GM21515 (cell line): ENCODE data around the gene ICE2.
"Not testable (repeated sequence)": the region's sequence is repeated elsewhere in the genome, so short reads cannot be mapped to it uniquely, and the experiment has no call there.

Experiments used
- ATAC-seq: cut with Tn5 transposase; IDR thresholded peaks from one replicate; pipeline ENCODE4 v1.9.1; 2021; ENCODE audit not compliant: unreplicated experiment

The ICE2 gene

GRCh38 chr15:60412807-60413206 lies 66.1 kb downstream of the ICE2 start:
- not testable (repeated sequence) for ATAC-seq

- ATAC-seq = no peak
Observed at GRCh38 chr15:60411774-60412425, 67.0 kb downstream of the ICE2 start.

- not testable (repeated sequence) for ATAC-seq
Observed at GRCh38 chr15:60410350-60410749, 68.6 kb downstream of the ICE2 start.

- no peak for ATAC-seq
Observed at GRCh38 chr15:60408463-60408981, 70.4 kb downstream of the ICE2 start.

GRCh38 chr15:60407415-60407805 lies 71.5 kb downstream of the ICE2 start:
- ATAC-seq = no peak

GRCh38 chr15:60406513-60407414 lies 72.2 kb downstream of the ICE2 start:
- ATAC-seq = no peak

- no peak for ATAC-seq
Observed at GRCh38 chr15:60405399-60405798, 73.5 kb downstream of the ICE2 start.

- ATAC-seq = not testable (repeated sequence)
Observed at GRCh38 chr15:60404351-60404750, 74.6 kb downstream of the ICE2 start.

- no peak for ATAC-seq
Observed at GRCh38 chr15:60400944-60401343, 78.0 kb downstream of the ICE2 start.

GRCh38 chr15:60399931-60400330 lies 79.0 kb downstream of the ICE2 start:
- ATAC-seq = no peak

- ATAC-seq = no peak
Observed at GRCh38 chr15:60399246-60399915, 79.6 kb downstream of the ICE2 start.

- ATAC-seq = peak; percentile 62
Observed at GRCh38 chr15:60397772-60398445, 81.0 kb downstream of the ICE2 start, which contains the start of gene ANXA2. ANXA2 (minus strand) TSS chr15:60397986; CDS start chr15:60386075, 11,911 bp downstream.

GRCh38 chr15:60396958-60397771 lies 81.8 kb downstream of the ICE2 start:
- ATAC-seq = peak; percentile 71

- no peak for ATAC-seq
Observed at GRCh38 chr15:60396560-60396957, 82.4 kb downstream of the ICE2 start.

GRCh38 chr15:60396100-60396499 lies 82.8 kb downstream of the ICE2 start:
- no peak for ATAC-seq

GRCh38 chr15:60395276-60396011 lies 83.5 kb downstream of the ICE2 start:
- no peak for ATAC-seq

- ATAC-seq = no peak
Observed at GRCh38 chr15:60394689-60395097, 84.2 kb downstream of the ICE2 start.

- ATAC-seq = no peak
Observed at GRCh38 chr15:60392986-60393790, 85.8 kb downstream of the ICE2 start.
